ENCODE results near the gene KNCN.

KNCN gene

GRCh38 chr1:46523496-46524353 is 27.7 kb downstream of the KNCN start:
- no peak for DNase-seq

GRCh38 chr1:46522969-46523320 is 28.5 kb downstream of the KNCN start:
- no peak for DNase-seq

- no peak for DNase-seq
Observed at GRCh38 chr1:46522184-46522968, 29.1 kb downstream of the KNCN start.

- no peak for DNase-seq
Observed at GRCh38 chr1:46521414-46521813, 30.0 kb downstream of the KNCN start.

GRCh38 chr1:46520063-46520911 is 31.2 kb downstream of the KNCN start:
- DNase-seq: no peak

DNA sequence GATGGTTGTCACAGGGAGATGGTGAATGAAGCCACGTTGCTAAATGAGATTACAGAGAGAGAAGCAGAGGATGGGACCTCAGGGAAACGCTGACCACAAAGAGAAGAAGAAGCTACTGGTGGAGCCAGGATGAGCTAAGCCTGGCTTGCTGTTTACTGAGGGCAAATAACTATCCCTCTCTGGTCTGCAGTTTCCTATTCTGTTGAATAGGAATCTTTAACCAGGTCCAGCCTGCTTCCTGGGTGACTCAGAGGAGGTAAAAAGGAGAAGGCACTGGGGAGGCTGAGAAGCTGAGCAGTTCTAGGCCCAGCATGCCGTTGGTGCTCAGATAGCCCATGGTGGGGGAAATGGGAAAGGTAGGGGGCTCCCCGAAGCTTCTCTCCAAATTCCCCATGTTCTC is 32.2 kb downstream of the KNCN start:
- DNase-seq: no peak

DNA sequence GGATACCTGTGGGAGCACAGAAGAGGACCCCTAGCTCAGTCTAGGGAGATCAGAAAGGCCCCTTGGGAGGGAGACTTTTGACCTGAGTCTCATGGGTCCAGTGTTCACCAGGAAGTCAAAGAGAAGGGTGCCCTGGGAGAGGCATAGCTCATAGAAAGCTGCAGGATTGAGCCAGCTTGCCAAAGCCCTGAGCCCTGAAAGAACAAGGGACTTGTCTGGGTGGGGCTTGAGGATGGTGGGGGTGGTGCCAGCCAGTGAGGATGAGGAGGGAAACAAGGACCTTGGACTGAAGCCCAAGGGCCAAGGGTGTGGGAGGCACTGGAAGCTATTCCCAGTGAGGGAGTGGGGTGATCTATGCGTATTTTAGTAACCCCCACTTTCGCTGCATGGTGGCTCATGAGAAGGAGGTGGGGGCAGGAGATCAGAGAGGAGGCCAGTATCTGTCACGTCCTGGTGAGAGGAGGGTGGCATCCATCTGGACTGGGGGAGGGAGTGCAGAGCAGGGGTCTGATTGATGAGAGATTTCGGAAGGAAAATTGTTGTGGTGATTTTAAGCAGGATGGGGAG is 33.4 kb downstream of the KNCN start:
- no peak for DNase-seq

DNA sequence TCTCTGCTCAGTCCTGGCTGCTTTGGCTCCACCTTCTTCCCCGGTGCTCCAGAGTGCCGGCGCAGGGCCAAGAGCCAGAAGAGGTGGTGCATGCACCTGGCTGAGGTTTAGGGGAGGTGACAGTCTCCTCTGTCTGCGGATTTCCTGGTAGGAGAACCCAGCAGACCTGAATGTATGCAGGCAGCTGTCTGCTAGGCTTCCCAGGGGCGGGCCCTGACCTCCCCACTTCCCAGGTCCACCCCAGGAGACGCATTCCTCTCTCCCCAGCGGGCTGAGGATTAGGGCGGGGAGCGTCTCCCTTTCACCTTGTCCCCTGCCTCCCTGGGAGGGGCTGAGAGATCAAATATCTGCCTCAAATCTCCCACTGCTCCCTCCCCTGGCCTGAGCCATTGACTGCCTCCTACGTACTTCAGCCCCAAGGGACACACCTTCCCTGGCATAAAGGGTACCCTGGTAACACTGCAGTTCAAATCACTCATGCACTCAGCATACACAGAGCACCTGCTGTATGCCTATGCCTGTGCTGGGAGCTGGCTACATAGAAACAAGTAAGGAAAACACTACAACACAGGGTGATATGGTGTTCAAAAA is 34.3 kb downstream of the KNCN start:
- DNase-seq: no peak

DNA sequence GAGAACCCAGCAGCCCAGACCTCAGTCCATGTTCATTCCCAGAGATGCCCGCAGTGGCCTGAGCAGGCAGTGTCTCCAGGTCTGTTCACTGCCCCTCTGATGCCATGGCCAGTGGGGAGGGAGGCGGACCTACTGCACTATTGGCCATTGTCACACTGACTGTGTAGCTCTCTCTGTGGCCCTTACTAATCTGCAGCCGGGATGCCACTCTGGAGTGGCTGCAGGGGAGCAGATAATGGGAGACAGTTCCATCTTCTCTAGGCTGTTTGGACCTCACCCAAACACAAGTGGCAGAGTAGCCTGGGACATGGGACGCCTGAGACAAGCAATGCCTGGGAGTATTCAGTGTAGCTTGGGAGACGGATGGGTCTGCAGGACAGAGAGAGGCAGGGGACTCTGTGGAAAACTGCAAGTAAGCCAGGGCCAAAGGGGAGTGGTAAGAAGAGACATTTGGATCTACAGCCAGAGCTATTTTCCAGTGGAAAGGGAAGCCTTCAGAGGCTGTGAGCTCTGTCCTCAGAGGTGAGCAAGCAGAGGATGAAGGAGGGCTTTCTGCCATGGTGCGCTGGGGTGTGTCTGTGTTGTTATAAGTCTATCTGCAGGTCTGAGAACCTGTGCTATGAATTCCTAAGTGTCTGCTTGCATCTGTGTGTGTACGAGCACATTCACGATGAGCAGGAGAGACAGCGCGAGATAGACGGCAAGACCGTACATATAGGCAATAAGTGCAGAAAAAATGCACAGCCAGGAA is 35.1 kb downstream of the KNCN start:
- no peak for DNase-seq

DNA sequence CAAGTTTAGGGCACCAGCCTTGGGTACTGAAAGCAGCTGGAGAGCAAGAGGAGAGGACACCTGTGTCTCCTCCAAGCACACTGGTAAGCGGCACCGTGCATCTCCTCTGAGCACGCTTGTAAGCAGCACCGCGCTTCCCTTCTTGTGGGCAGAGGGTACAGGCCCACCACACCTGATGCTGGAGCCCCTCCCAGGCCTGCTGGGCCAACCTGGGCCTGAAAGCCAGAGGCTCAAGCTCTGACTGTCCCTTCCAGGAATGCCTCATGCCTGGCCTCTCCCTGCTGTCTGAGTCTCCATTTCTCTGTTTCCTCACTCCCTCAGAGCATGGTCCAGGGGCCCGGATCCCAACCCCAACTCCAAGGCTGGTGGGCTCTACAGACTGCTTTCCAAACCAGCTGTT is 35.9 kb downstream of the KNCN start:
- DNase-seq: no peak

GRCh38 chr1:46513536-46513935 is 37.9 kb downstream of the KNCN start:
- no peak for DNase-seq

GRCh38 chr1:46512792-46513190 is 38.7 kb downstream of the KNCN start:
- no peak for DNase-seq

GRCh38 chr1:46512135-46512791 is 39.2 kb downstream of the KNCN start:
- no peak for DNase-seq

DNA sequence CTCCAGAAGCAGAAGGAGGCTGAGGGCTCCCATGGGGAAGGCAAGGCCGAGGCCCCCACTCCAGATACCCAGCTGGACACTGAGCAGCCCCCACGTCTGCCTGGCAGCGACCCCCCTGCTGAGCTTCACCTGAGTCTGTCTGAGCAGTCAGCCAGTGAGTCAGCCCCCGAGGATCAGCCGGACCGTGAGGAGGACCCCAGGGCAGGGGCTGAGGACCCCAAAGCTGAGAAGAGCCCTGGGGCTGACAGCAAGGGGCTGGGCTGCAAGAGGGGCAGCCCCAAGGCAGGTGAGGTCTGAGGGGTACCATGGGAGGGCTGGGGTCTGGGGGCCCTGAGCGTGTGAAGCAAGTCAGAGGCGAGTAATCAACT is 40.5 kb downstream of the KNCN start:
- DNase-seq: no peak

GRCh38 chr1:46510341-46510997 is 41.0 kb downstream of the KNCN start:
- DNase-seq: no peak

GRCh38 chr1:46508757-46509156 is 42.7 kb downstream of the KNCN start:
- DNase-seq: no peak

GRCh38 chr1:46506470-46507219 is 44.8 kb downstream of the KNCN start:
- no peak for DNase-seq

DNA sequence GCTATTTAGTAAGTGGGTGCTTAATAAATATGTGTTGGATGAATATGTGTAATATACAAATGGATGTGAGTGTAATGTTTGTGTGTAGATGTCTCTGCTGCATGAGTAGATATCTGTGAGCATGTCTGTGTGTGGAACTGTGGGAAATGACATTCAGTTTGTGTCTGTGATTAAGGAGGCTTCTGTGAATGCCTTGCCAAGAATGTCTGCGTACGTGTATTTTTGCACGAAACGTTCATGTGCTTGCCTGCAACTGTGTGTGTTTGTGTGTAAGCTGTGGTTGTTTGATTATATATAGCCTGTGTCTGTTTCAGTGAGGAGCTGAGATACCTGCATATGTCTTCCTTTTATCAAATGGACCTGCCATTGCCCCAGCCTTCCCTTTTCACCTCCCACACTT is 48.0 kb downstream of the KNCN start:
- DNase-seq: no peak

- no peak for DNase-seq
Observed at GRCh38 chr1:46501528-46501927, 49.9 kb downstream of the KNCN start.

- DNase-seq: no peak
Observed at GRCh38 chr1:46497665-46498064, 53.8 kb downstream of the KNCN start.
